Chondrocyte (in vitro differentiated cells): ENCODE results near the gene CLDN11. TPM values are rescaled to one million over a fixed set of nuclear protein-coding genes. Genes with fewer than 3 reads are reported as not detected.

Source experiments
- DNase-seq: peaks from one replicate; pipeline ENCODE4 v3.0.0; 2021; ENCODE audit warnings: mixed read lengths, low spot score
- H3K27ac Mint-ChIP-seq: one replicate; pipeline ENCODE4 v1.8.0; 2021; ENCODE audit warnings: mild to moderate bottlenecking, moderate library complexity, mixed read lengths; ENCODE audit not compliant: unreplicated experiment
- H3K27me3 Mint-ChIP-seq: 2 replicates; pipeline ENCODE4 v1.8.0; 2021; ENCODE audit warnings: low read depth, mixed read lengths
- H3K36me3 Mint-ChIP-seq: 2 replicates; pipeline ENCODE4 v1.8.0; 2021; ENCODE audit warnings: low read depth, mixed read lengths
- H3K4me1 Mint-ChIP-seq: 2 replicates; pipeline ENCODE4 v1.8.0; 2021; ENCODE audit warnings: low read depth, mild to moderate bottlenecking, mixed read lengths
- H3K4me3 Mint-ChIP-seq: one replicate; pipeline ENCODE4 v1.8.0; 2021; ENCODE audit warnings: mild to moderate bottlenecking, moderate library complexity, mixed read lengths; ENCODE audit not compliant: unreplicated experiment
- H3K9me3 Mint-ChIP-seq: 2 replicates; pipeline ENCODE4 v1.8.0; 2021; ENCODE audit warnings: low read depth, mixed read lengths
- CTCF ChIP-seq: fragments of 200-600 bp; sonication (generic); IDR thresholded peaks from 2 replicates; pipeline ENCODE4 v1.5.0; 2021; ENCODE audit warnings: antibody characterized with exemption, mild to moderate bottlenecking, moderate library complexity
- total RNA-seq: library from RNA; stranded (reverse); gene quantifications from 3 replicates; pipeline ENCODE4 v1.2.1, GENCODE V29; 2021

CLDN11 gene
- total RNA-seq, 1 donor from 2014 or later = 0.62 TPM

DNA sequence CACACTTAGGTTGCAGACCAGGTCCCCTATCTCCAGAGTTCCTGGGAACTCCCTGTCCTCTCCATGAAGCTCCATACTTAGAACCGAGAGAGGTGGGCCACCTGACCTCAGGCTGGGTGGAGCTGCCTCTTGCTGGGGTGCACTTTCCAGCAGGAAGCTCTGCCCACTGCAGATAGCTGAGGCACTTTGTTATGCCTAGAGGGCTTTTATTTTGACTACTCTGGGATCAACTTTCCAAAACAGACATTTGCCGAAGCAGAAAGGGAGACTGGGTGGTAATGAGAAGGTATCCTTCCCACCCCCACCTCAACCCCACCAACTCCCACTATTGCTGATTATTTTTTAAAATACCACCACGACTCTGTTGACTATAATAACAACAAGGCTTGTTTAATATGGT is 54.7 kb downstream of the CLDN11 start:
- H3K4me1 Mint-ChIP-seq = peaks cover 25% of the 10 kb centered on the region
- H3K27ac Mint-ChIP-seq = no peak overlapping the region

DNA sequence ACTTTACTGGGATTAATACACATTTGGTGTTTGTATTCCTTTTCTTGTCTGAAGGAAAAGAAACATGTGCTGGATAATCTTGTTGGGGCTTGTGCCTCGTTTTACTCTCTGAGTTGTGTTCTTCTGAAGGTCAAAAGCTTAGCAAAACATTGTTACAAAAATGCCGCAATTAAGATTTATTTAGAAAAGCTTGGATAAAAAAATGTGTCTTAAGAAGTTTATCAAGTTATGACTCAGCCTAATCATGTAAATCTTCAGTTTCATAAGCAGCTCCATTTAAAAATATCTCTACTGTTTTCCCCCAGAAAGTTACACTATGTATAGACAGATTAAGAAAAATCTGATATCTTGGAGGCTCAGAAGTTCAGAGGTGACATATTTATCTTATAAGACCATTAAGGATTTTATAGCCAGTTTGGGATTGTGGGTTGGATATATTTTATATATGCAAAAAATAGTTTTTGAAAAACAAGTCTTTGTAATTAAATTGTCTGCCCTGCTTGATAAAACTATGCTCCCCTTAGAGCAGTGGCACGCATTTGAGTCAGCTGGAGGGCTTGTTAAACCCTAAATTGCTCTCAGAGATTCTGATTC is 56.5 kb downstream of the CLDN11 start:
- Mint-ChIP-seq H3K4me1 (peaks cover 25% of the 10 kb centered on the region), H3K9me3 (no peaks in the 10 kb centered on the region), H3K27me3 (no peaks in the 10 kb centered on the region), H3K36me3 (no peaks in the 10 kb centered on the region), H3K4me3 (no peak overlapping the region), H3K27ac (no peak overlapping the region)
- no peak for TF ChIP-seq CTCF
- DNase-seq = no peak

More for the DNA sequence above, 54.7 kb downstream of the CLDN11 start:
- no peak for DNase-seq
- Mint-ChIP-seq H3K9me3 (no peaks in the 10 kb centered on the region), H3K4me3 (no peak overlapping the region), H3K36me3 (no peaks in the 10 kb centered on the region), H3K27me3 (no peaks in the 10 kb centered on the region)
- TF ChIP-seq CTCF = no peak

DNA sequence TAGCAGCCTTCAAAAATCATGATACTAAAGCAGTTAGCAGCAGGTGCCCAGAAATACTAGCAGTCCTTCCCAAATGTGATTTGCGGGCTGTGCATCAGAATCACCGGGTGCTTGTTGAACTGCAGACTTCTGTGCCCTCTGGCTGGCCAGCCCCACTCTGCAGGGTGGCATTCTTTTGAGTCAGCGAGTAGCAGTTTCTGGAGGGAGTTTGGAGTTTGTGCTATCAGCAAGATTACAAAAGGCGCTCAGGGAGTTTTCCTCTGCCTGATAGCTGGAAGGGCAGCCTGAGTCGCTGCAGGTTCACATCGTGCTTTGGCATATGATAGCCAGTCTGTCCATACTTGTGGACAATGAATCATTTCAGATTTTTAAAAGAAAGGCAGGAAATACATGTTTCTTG is 57.6 kb downstream of the CLDN11 start:
- Mint-ChIP-seq H3K9me3 (no peaks in the 10 kb centered on the region), H3K27me3 (no peaks in the 10 kb centered on the region), H3K4me1 (peaks cover 22% of the 10 kb centered on the region), H3K36me3 (no peaks in the 10 kb centered on the region), H3K27ac (no peak overlapping the region), H3K4me3 (no peak overlapping the region)
- TF ChIP-seq CTCF = no peak
- no peak for DNase-seq

- Mint-ChIP-seq H3K9me3 (no peaks in the 10 kb centered on the region), H3K27me3 (no peaks in the 10 kb centered on the region), H3K4me1 (peaks cover 22% of the 10 kb centered on the region), H3K36me3 (no peaks in the 10 kb centered on the region), H3K4me3 (no peak overlapping the region), H3K27ac (no peak overlapping the region)
- no peak for DNase-seq
- TF ChIP-seq CTCF = no peak
These were observed 58.7 kb downstream of the CLDN11 start for GRCh38 chr3:170477395-170477794.

GRCh38 chr3:170480111-170480510 is 61.4 kb downstream of the CLDN11 start:
- H3K27ac Mint-ChIP-seq = no peak overlapping the region

More at GRCh38 chr3:170480111-170480510, 61.4 kb downstream of the CLDN11 start:
- DNase-seq = no peak
- Mint-ChIP-seq H3K4me1 (peaks cover 12% of the 10 kb centered on the region), H3K9me3 (no peaks in the 10 kb centered on the region), H3K36me3 (no peaks in the 10 kb centered on the region), H3K27me3 (no peaks in the 10 kb centered on the region), H3K4me3 (no peak overlapping the region)
- TF ChIP-seq CTCF = no peak
